ENCODE measurements around the gene CEP41.
A peak's percentile ranks its signal among the peaks of the same experiment; 100 is the strongest.

Gene CEP41, protein sequence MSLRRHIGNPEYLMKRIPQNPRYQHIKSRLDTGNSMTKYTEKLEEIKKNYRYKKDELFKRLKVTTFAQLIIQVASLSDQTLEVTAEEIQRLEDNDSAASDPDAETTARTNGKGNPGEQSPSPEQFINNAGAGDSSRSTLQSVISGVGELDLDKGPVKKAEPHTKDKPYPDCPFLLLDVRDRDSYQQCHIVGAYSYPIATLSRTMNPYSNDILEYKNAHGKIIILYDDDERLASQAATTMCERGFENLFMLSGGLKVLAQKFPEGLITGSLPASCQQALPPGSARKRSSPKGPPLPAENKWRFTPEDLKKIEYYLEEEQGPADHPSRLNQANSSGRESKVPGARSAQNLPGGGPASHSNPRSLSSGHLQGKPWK

DNA sequence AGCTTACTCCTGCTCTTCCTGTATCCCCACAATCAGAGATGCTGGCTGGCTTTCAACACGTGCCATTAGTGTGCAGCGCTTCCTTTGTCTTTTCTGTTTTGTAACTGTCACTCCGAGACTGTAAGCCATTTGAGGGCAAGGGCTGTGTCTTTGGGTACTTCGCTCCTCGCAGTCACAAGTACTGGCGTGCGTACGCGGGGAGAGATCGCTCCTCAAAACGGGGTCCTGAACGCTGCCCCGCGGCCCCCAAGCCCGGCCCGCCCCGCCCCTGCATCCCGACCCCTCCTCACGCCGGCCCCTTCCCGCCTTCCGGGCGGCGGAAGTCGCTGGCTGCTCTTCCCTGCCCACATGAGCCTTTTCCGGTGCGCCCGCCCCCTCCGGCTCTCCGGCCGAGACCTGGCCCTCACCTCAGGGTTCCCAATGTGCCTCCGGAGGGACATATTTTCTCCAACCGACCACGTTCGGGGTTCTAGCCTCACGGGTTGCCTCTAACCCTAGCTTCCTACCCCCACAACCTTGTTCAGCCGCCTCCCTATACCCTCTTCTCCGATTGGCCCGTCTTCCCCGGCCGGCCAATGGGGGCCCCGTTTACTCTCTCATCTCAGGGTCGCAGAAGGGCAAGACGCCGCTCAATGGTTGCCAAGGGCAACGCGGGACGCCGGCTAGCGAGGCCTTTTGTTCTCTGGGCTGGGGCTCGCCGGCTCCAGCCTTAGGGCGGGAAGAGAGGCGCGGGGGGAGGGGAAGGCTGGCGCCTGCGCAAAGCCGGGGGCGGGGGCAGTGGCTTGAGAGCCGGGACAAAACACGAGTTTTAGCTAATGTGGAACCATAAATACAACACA lies at the start of gene CEP41:
CEP41 (minus strand) TSS at position 490 of the 839 bp plus-strand sequence; CDS start at position 440, 50 bp downstream.
- peak; percentile 98 for DNase-seq

DNA sequence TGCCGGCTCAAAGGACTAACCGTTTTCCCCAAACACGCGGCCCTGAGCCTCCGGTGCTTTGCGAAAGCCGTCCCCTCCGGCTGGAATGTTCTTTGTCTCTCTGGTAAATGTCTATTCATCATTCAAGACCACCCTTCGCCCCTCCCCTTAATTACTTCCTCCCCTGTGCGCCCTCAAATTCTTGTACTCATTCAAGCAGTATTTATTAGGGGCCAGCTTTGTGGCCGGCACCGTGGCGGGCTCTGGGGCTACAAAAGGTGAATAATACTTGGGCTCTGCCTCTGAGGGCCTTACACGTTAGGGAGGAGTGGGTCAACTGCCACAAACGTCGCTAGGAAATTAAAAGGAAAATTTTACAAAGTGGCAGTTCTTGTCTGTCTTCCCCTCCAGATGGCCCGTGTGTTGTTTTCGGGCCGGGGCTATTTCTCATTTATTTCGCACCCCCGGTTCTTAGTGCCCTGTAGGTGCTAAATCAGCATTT lies 49.5 kb upstream of the CEP41 start:
- DNase-seq: peak; percentile 49

DNA sequence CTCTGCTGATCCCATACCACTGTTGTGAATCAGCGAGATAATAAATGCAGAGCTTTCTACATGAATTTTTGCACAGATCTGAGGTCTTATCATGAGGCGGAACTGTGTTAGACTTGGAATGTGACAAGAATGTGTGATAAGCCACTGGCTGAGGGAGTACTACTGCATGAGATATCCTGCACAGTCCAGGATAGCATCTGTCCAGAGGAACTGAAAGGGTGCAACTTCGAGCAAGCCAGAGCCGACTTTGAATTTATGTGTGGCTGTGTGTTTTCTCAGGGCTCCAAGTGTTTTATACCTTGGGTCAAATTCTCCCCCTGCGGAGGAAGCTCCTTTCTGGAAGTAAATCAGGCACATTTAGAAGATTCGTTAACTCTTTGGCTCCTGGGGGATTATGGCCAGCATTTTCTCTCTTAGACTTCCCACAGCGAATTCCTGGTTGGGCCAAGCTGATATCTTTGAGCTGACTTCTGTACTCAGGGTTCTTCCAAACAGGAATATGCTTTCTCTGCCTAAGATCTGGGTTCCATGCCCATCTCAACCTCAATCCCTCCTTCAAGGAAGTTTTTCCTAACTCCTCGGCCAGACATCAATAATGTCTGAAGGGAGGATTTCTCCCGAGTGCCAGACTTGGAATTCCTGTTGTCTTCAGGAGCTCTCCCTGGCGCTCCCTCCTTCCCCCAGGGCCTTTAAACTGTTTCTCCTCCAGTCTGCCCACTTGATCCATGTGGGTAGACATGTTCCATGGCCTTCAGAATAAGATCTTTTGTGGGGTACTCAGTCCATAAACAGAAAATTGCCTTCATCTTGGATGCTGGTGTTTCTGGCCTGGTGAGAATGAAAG lies 48.5 kb upstream of the CEP41 start:
- no peak for DNase-seq

DNA sequence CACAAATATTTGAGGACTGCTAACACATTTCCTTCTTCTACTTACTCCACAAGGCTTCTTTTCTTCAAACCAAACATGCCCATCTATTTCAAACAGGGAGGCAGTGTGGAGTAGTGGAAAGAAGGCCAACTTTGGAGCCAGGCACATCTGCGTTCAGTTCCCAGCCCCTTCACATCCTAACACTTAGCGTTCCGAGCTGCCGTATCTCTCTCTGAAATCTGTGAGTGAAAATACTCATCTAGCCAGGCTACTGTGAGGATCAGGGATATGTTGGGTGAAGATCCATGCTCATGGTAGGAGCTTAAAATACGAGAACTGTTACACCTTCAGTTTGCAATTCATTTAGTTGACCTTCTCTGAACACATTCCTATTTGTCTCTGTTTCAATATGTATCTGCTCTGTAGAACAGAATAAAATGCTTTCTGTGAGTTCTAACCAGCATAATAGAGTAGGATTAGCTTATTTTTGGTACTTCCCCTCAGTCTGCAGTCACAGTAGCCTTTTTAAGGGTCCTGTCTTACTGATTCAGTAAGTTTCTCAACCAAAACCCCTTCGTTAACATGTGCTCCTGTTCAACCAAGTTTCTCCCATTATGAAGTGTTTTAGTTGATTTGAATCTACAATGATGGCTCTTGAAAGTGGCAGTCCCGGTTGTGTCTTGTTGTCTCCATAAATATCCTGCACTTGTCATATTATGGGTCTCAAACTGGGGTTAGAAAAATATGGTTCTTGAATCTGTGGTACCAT lies 47.8 kb upstream of the CEP41 start:
- no peak for DNase-seq

DNA sequence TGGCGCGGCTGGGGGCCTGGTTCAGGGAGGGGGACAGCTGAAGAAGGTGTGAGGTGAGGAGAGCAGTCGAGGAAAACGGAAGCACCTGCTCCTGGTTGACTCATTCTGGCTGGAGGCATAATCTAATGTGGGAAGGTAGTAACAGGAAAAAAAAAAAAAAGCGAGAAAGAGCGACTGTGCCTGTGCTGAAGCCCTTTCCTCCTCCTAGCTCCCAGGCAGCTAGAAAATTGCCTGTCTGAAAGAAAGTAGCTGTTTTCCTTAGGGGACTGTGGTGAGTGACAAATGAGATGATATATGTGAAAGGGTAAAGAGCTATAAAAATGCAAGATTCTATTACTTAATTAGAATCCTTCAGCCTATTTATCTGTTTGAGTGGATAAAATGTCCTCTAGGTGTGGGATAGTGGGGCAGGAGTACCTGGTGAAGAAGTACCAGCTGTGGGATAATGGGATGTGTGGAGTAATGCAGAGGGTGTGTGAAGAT lies 46.2 kb upstream of the CEP41 start:
- DNase-seq: no peak

DNA sequence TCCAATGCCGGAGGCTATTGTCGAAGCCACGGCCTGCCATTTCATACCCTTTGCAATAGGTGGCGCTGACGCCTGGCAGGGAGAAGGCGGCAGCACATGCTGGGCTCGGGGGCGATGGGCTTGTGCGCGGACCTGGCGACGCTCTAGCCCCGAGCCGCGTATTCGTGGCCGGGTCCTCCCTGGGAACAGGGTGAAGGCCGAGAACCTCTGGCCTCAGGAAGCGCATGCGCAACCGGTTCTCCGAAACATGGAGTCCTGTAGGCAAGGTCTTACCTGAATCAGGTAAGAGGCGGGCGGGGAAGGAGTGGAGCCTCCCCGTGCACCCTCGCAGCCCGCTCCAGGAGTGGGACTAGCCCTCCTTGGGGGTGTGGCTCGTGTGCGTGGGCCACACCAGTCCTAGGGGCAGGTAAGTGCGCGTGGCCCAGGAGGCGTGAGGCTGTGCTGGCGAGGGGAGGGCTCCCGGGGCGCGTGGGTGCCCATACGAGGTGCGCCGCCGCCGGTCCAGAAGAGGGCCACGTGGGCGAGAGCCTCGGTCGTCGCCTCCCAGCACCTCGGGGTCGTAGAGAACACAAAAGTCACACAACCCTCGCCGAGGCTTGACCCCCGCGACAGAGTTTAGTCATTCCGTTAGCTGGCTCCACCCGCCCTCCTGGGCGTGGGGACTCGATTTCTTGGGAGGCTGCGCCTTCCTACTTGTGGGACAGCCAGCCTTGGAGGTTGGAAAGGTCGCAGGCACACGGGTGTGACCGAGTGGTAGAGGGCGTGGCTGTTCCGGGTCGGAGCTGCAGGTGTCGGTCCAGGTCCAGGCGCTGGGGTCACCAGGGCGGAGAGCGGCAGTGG lies 45.5 kb upstream of the CEP41 start:
- DNase-seq: no peak

DNA sequence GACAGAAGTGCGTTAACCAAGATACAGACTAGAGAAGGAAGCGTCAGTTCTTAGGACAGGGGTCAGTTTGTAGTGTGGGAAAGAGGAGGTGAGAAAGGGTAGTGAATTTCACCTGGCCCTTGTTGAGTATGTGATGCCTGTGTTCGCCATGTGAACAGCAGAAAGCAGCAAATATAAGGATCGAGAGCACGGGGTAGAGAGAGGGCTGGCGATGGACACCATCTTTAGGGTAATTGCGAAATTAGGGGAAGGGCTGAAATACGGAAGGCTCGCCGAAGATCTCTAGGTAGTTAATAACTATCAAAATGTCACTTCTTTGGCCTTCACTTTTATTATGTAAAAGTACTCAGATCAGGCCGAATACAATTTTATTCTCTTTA lies 44.9 kb upstream of the CEP41 start:
- no peak for DNase-seq

DNA sequence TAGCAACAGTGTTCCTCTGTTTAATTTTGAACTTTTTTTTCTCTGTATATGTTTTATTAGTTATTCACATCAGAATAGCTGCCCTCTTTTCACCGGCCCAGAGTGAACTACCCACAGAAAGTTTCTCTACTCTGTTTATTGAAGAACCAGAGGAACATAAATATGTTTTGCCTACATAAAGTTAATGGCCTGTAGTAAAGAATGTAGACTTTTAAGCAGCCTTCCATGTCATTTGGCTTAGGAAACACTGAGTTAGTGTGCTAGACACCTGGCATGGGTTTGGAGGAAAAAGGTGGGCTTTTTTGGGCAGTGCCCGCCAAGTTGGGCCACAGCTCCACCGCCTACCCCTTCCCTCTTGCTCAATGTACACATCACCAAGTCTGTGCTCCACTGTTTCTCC lies 42.2 kb upstream of the CEP41 start:
- DNase-seq: no peak

DNA sequence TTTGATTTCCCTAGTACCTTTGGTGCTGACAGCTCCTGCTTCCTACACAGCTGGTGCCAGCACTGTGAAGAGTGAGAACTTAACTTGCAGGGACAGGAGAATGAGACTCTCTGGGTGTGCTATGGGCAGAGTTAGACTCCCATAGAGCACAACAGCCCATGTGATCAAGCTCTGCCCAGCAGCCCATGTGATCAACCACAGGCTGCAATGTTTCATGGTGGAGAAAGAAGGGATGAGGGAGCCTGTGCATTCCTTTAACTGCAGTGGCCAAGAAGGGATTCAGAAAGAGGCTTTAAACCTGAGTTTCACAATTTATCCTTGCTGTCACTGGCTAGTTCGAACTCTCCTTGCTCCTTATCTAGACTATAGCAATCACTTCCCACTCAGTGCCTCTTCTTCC lies 41.1 kb upstream of the CEP41 start:
- no peak for DNase-seq

DNA sequence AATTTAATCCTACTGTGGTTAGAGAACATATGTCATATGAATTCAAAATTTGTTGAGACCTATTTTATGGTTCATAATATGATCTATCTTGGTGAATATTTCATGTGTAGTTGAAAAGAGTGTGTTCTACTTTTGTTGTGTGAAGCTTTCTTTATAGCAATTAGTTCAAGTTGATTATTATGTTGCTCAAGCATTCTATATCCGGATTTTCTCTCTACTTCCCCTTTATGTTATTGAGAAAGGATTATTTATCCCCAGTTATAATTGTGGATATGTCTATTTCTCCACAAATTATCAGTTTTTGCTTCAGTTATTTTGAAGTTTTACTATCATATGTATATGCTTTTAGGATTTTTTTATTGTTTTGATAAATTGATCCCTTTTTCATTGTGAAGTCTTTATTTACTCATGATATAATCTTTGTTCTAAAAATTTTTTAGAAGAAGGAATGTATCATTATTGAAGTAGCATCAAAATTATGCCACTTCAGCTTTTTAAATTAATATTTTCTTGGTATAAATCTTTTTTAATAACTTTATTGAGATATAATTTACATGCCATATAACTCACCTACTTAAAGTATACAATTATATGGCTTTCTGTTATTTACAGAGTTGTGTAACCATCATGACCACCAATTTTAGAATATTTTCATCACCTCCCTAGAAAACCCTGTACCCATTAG lies 39.0 kb upstream of the CEP41 start:
- no peak for DNase-seq

DNA sequence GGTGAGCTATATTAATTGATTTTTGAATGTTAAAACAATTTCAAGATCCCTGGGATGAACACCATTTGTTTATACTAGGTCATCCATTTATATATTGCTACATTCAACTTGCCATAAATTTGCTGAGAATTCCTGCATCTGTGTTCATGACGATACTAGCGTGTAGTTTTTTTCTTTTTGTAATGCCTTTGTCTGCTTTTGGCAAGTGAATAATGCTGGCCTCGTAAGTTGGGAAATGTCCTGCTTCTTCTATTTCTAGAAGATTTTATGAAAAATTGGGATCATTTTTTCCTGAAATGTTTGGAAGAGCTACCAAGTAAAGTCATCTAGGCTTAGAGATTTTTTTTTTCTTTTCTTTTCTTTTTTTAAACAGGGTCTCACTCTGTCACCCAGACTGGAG lies 38.2 kb upstream of the CEP41 start:
- no peak for DNase-seq

DNA sequence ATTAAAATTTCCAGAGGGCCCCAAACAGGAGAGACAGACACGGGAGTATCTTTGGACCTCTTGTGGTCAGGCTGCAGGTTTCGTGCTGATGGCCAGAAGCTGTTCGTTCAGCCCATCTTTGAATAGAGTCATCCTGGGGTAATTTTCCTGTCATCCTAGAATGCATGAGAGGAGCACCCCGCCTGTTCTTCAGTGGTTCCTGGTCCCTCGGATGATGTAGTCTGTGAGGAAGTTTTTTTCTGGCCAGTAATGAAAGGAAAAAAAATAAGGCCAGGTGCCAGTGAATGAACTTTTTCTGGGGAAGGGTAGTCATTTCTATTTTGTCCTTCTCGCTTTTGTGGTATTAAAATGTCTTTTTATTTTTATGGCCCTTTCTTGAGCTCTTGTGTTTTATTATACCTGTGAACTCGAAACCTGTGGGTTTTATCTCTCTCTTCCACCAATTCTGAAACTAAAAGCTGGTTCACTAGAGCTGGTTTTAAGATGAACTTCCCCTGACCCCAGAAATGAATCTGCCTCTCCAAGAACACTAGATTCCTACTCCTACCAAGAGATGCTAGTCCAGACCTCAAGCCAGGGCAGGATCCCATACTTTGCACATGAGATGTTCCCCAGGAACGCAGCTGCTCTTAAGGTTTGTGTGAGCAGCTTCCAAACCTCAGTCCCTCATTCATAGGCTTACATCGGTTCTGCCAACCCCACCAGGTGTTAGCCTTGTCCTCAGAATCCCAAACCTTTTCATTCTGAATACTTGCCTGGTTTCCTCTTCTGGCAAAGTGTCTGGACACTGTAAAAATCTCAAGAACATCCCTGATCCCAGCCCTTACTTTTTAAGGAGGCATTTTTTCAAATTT lies 35.7 kb upstream of the CEP41 start:
- DNase-seq: peak; percentile 90

DNA sequence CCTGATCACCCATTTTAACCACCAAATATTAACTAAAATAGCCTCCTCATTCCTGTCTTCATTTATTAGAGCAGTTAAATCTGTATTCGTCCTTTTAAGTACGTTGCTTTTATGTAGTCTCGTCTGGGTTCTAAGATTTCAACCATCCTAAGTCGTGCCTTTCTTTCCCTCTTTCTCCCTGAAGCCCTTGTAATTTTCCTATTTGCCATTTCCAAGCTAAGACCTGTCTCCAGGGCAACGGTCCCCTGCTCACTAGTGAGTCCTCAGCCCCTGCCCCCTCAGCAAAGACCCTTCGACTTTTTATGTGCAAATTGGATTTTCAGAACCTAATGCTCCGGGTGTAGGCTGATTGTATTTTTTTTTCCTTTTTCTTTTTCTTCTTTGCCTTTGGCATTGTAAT lies 35.0 kb upstream of the CEP41 start:
- peak; percentile 90 for DNase-seq

DNA sequence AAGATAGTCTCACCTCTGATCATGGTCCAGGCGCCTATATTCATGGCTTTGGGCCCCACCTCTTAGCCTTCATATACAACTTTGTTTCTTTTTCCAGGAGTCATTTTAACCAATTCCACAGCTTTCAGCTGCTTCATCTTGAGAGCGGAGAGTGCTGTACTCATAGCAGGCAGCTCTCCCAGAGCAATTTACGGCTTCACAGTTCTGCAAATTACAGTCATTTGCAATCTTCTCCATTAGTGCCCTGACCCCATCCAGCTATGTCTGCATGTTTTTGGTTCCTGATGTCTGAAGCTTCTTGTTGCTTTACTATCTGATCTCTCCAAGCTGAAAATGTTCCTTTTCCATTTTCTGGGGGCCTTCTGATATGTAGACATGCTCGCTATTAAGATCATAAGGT lies 33.1 kb upstream of the CEP41 start:
- DNase-seq: peak; percentile 99

DNA sequence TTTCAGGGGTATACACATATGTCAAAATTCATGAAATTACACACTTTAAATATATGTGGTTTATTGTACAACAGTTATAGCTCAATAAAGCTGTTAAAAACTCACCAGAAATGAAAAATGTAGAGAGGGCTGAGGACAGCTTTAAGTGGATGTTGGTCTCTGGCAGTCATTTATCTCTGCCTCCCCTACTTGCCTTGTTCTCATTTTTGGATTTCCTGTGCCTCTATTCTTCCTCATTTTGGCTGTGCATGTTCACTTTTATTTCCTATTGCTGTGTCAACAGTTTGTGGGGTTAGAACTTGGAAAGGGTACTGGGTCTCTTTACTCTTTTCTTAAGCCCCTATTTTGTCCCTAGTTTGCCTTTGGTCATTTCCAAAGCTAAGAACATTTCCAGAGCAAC lies 32.5 kb upstream of the CEP41 start:
- DNase-seq: no peak

DNA sequence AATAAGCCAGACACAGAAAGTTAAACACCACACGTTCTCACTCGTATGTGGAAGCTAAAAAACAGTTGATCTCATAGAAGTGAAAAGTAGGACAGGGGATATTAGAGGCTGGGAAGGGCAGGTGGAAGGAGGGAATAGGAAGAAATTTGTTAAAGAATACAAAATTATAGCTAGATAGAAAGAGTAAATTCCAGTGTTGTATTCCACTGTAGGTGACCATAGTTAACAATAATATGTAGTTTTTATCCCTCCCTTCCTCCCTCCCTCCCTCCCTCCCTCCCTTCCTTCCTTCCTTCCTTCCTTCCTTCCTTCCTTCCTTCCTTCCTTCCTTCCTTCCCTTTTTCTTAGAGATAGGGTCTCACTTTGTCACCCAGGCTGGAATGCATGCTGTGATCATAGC lies 31.2 kb upstream of the CEP41 start:
- no peak for DNase-seq

DNA sequence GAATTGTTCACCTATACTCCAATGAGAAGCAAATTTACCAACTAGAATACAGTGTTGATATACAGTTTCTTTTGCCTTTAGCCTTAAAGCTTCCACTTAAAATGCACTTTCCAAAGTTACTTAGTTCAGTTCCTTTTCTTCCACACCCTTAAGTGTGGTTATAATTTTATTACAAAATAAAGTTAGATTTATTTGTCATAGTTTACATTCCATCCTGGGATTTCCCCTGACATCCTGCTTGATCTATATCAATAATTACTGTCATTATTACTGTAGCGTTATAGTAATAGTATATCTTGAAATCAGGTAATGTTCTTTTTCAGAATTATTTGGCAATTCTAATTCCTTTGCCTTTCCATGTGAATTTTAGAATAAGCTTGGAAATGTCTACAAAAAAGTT lies 27.8 kb upstream of the CEP41 start:
- no peak for DNase-seq

DNA sequence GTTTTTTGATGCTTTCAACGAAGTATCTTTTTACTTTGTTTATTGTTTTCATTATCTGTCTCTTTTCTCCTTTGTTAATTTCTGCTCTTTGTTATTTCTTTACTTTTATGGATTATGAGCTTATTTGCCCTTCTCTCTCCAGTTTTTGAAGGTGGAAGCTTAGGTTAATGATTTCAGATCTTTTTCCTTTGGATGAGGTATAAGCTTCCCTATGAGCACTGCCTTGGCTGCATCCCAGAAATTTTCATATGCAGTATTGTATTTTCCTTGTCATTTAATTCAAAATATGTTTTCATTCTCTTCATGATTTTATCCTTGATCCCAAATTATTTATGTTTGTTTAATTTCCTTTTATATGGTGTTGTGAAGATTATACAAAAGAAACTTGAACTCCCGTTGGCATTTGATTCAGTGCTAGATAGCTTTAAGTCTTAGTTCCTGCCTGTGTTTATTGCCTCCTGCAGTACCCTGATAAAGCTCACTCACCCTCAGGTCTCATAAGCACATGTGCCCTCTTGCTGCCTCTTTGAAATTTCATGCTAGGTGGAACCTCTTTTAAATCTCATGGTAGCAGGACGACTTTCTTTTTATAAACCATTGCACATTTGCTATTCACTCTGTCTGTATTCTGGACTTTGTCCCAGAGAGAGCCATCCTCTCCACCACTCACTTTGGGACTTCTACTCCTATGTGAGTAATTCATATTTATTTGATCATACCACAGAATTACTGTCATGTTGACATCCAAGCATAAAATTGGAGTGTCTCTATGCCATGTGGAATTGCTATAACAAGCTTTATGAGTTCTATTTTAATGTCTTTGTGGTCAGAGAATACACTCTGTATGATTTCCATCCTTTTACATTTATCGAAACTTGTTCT lies 23.0 kb upstream of the CEP41 start:
- no peak for DNase-seq

DNA sequence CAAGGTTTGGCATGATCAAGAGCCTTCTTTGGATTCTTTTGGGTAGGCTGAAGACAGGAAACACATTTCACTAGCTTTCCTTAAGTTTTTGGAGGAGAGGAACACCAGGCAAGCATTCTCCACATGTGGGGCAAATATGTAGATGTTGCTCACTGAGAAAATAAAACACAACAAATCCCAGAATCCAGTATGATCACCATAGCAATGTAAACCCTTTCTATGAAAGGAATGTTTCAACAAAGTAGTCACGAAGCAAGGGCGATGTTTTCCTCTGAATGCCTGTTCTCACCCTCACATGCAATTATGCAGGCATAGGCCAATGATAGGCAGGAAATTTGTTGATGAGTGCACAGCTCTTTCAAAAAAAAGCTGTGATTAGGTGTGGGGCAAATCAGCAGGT lies 20.5 kb upstream of the CEP41 start:
- DNase-seq: no peak

Measured in NCI-H2227 treated with DMSO at 0.1 percent for 48 hours (cell line).